Tibial nerve (tissue), 4 donors: ENCODE data around the gene CHI3L2. TPM values are rescaled to one million over a fixed set of nuclear protein-coding genes. Genes with fewer than 3 reads are reported as not detected.
"Not testable (repeated sequence)": the region's sequence is repeated elsewhere in the genome, so short reads cannot be mapped to it uniquely, and the experiment has no call there.

Experiments
- DNase-seq, 2 donors: peaks; one replicate each; pipeline ENCODE4 v3.0.0-alpha.2; 2019; ENCODE audit warnings: low spot score in 2 of 2
- H3K27ac ChIP-seq, 4 donors: fragments of 200-600 bp; sonication (generic) in 3 of 4; one replicate each; pipeline ENCODE4 v1.5.1; 2017 to 2019; ENCODE audit warnings: mild to moderate bottlenecking in 1 of 4
- H3K27me3 ChIP-seq, 2 donors: fragments of 200-600 bp; sonication (generic) in 1 of 2; one replicate each; pipeline versions ENCODE4 v1.5.1 to v1.6.0; 2017 to 2019
- H3K36me3 ChIP-seq, 3 donors: fragments of 200-600 bp; sonication (generic); one replicate each; pipeline ENCODE4 v1.5.1; 2018 to 2019
- H3K4me1 ChIP-seq, 4 donors: fragments of 200-600 bp; sonication (generic) in 3 of 4; one replicate each; pipeline ENCODE4 v1.5.1; 2017 to 2019
- H3K4me3 ChIP-seq, 4 donors: fragments of 200-600 bp; sonication (generic) in 3 of 4; one replicate each; pipeline ENCODE4 v1.5.1; 2017 to 2019; ENCODE audit warnings: mild to moderate bottlenecking in 1 of 4, moderate library complexity in 1 of 4
- H3K9me3 ChIP-seq, 4 donors: fragments of 200-600 bp; sonication (generic) in 3 of 4; one replicate each; pipeline ENCODE4 v1.5.1; 2017 to 2019
- EP300 ChIP-seq, 2 donors: sonication (generic); formaldehyde crosslinking; IDR thresholded peaks; one replicate each; pipeline ENCODE4 v1.6.1; 2017; ENCODE audit warnings: antibody characterized with exemption in 2 of 2, mild to moderate bottlenecking in 1 of 2
- POLR2A ChIP-seq, 2 donors: fragments of 450-650 bp; IDR thresholded peaks; one replicate each; pipeline ENCODE4 v1.6.1; 2017; ENCODE audit warnings: antibody characterized with exemption in 2 of 2, mild to moderate bottlenecking in 2 of 2, moderate library complexity in 2 of 2
- WGBS, 2 donors: methylation state at CpG; one replicate each; pipeline ENCODE4 v1.1.5; 2018; 5-methylcytosine and 5-hydroxymethylcytosine counted together
- total RNA-seq, 4 donors: library from RNA; depleted of rRNA; stranded (reverse); fragments of >200 nt; gene quantifications; one replicate each; pipeline ENCODE4 v1.1.0, GENCODE V29; 2016
- TF ChIP-seq, protein P1 (sequence below), 5 experiments: fragments of 200-600 bp in 3 of 5; fragments of 450-650 bp in 2 of 5; sonication (generic) in 3 of 5; IDR thresholded peaks; one replicate each; pipeline ENCODE4 v1.5.1; 2016 to 2019; ENCODE audit warnings: antibody characterized with exemption in 5 of 5, mild to moderate bottlenecking in 3 of 5, moderate library complexity in 2 of 5

CHI3L2 gene
- total RNA-seq, 4 donors from 2014 or later: 2.5 to 37.2 (median 6.1) TPM

DNA sequence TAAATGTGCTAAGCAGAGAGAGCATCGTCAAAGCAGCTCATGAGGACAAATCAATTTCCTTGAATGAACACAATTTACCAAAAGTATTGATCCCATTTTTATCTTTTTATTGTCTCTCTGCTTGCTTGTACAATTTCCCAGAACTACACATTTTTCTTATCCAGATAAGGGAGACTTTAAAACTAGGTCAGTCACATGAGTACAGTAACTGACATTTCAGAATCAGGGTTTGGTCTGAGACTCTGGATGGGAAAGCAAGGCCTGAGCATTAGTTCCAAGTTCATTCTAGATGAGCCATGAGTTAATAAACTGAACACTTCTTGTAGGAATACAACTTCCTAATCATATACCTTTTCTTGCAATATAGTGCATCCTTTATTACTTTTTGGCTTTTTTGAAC is 15.6 kb upstream of the CHI3L2 start:
- no peaks in the 10 kb centered on the region for H3K27me3 ChIP-seq

GRCh38 chr1:111212634-111213335 is 14.7 kb upstream of the CHI3L2 start:
- Histone ChIP-seq H3K9me3 (no peaks in the 10 kb centered on the region), H3K4me3 (no peak overlapping the region), H3K27me3 (no peaks in the 10 kb centered on the region), H3K36me3 (no peaks in the 10 kb centered on the region), H3K4me1 (peaks cover 0 to 19% (median 0%) of the 10 kb centered on the region in 4 donors), H3K27ac (no peak overlapping the region)
- WGBS, 2 donors: 73 to 79% methylated on average over 5 of the region's 5 CpGs
- no peak for DNase-seq
- no peak for TF ChIP-seq EP300 (IDR thresholded peaks at IDR 0.05)
- TF ChIP-seq, protein P1, sequence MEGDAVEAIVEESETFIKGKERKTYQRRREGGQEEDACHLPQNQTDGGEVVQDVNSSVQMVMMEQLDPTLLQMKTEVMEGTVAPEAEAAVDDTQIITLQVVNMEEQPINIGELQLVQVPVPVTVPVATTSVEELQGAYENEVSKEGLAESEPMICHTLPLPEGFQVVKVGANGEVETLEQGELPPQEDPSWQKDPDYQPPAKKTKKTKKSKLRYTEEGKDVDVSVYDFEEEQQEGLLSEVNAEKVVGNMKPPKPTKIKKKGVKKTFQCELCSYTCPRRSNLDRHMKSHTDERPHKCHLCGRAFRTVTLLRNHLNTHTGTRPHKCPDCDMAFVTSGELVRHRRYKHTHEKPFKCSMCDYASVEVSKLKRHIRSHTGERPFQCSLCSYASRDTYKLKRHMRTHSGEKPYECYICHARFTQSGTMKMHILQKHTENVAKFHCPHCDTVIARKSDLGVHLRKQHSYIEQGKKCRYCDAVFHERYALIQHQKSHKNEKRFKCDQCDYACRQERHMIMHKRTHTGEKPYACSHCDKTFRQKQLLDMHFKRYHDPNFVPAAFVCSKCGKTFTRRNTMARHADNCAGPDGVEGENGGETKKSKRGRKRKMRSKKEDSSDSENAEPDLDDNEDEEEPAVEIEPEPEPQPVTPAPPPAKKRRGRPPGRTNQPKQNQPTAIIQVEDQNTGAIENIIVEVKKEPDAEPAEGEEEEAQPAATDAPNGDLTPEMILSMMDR (IDR thresholded peaks at IDR 0.05): no peak
- no peak for TF ChIP-seq POLR2A (IDR thresholded peaks at IDR 0.05)

More for the DNA sequence above, 15.6 kb upstream of the CHI3L2 start:
- no peak overlapping the region for H3K27ac ChIP-seq
- peaks cover 0 to 10% (median 0%) of the 10 kb centered on the region in 4 donors for H3K4me1 ChIP-seq
- TF ChIP-seq, protein P1 (IDR thresholded peaks at IDR 0.05): no peak
- TF ChIP-seq POLR2A (IDR thresholded peaks at IDR 0.05) (no peak), EP300 (IDR thresholded peaks at IDR 0.05) (no peak)
- DNase-seq: no peak
- WGBS, 2 donors: 93 to 94% methylated on average over 1 of the region's 1 CpG
- no peaks in the 10 kb centered on the region for H3K9me3 ChIP-seq
- no peak overlapping the region for H3K4me3 ChIP-seq
- no peaks in the 10 kb centered on the region for H3K36me3 ChIP-seq

GRCh38 chr1:111213412-111213811 is 14.1 kb upstream of the CHI3L2 start:
- Histone ChIP-seq H3K36me3 (no peaks in the 10 kb centered on the region), H3K27ac (no peak overlapping the region), H3K9me3 (no peaks in the 10 kb centered on the region), H3K27me3 (no peaks in the 10 kb centered on the region), H3K4me3 (no peak overlapping the region), H3K4me1 (peaks cover 0 to 21% (median 0%) of the 10 kb centered on the region in 4 donors)
- DNase-seq: no peak
- WGBS, 2 donors: 70 to 75% methylated on average over 6 of the region's 6 CpGs
- TF ChIP-seq EP300 (IDR thresholded peaks at IDR 0.05): no peak

DNA sequence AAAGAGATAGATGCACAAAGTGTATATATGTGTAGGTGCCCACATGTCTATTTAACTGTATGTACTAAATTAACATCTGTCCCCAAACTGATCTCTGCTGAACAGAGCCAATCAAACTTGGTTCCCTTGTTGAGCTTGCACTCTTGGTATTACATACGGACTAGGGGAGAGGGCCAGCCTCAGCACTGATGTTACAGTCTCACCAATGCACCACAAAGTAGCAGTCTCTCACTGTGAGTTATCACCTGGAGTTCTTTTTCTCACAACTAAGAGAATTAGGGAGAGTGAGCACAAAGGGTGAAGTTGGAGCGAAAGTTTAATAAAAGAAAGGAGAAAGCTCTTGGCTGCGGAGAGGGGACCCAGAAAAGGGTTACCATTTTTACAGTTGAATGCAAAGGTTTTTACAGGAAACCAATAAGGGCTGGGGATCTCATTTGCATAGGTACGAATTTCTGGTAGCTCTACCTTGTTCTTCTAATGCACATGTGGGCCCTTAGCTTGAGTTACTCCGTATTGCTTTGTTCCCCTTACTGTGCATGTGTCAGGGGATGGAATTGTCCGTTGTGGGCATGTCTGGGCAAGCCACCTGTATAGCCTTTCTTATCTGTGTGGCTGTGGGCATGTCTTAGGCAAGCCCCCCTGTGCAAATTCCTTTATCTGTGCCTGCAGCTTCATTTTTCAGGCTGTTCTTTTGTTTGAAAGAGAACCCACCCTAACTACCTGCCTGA is 13.3 kb upstream of the CHI3L2 start:
- TF ChIP-seq, protein P1 (IDR thresholded peaks at IDR 0.05): no peak
- no peak for TF ChIP-seq POLR2A (IDR thresholded peaks at IDR 0.05)
- no peak for TF ChIP-seq EP300 (IDR thresholded peaks at IDR 0.05)
- Histone ChIP-seq H3K4me3 (no peak overlapping the region), H3K27me3 (no peaks in the 10 kb centered on the region), H3K27ac (peak overlapping the region in 1 of 4 donors; percentile 67), H3K36me3 (no peaks in the 10 kb centered on the region), H3K9me3 (no peaks in the 10 kb centered on the region), H3K4me1 (peaks cover 0 to 24% (median 0%) of the 10 kb centered on the region in 4 donors)
- DNase-seq: no peak
- WGBS, 2 donors: 82 to 85% methylated on average over 6 of the region's 6 CpGs

DNA sequence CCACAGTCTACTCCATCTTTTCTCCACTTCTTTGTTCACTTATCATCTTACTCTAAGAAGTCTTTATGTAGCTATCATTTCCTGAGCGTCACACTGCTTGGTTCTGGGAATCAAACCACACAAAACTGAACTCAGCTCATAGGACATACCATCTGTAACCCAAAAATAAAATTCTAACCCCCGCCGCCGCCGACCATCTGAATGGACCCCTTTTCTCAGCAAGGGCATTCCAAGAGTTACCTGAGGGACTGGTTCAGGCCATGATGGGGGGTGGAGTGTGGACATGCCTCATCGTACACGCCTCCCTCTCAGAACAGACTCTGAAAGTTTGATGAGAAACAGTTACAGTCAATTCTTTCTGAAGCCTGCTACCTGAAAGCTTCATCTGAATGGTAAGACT is 12.6 kb upstream of the CHI3L2 start:
- Histone ChIP-seq H3K4me3 (no peak overlapping the region), H3K4me1 (peaks cover 0 to 29% (median 0%) of the 10 kb centered on the region in 4 donors), H3K27ac (peak overlapping the region in 1 of 4 donors; percentile 67), H3K27me3 (no peaks in the 10 kb centered on the region), H3K36me3 (no peaks in the 10 kb centered on the region), H3K9me3 (no peaks in the 10 kb centered on the region)
- WGBS, 2 donors: 90 to 93% methylated on average over 7 of the region's 7 CpGs
- TF ChIP-seq EP300 (IDR thresholded peaks at IDR 0.05): no peak
- TF ChIP-seq, protein P1 (IDR thresholded peaks at IDR 0.05): no peak
- TF ChIP-seq POLR2A (IDR thresholded peaks at IDR 0.05): no peak
- DNase-seq: no peak

DNA sequence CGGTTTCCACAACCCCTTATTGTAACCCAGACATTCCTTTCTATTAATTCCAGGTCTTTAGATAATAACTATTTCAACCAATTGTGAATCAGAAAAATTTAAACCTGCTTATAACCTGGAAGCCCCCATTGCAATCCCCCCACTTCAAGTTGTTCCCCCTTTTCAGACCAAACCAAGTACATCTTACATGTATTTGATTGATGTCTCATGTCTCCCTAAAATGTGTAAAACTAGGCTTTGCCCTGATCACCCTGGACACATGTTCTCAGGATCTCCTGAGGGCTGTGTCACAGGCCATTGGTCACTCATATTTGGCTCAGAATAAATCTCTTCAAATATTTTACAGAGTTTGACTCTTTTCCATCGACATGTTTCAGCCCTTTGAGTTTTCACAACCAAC is 12.2 kb upstream of the CHI3L2 start:
- peak overlapping the region in 1 of 4 donors; percentile 67 for H3K27ac ChIP-seq
- not testable (repeated sequence) for H3K9me3 ChIP-seq, DNase-seq, H3K27me3 ChIP-seq, H3K4me3 ChIP-seq, H3K36me3 ChIP-seq
- WGBS, 2 donors: 88 to 98% methylated on average over 2 of the region's 2 CpGs
- peaks cover 0 to 33% (median 0%) of the 10 kb centered on the region in 4 donors for H3K4me1 ChIP-seq
